GM21529 (cell line): ENCODE measurements around the gene CKLF.
A peak's percentile ranks its signal among the peaks of the same experiment; 100 is the strongest.
"Not testable (repeated sequence)": the region's sequence is repeated elsewhere in the genome, so short reads cannot be mapped to it uniquely, and the experiment has no call there.

ENCODE experiments used
- ATAC-seq: cut with Tn5 transposase; IDR thresholded peaks from one replicate; pipeline ENCODE4 v1.9.1; 2021; ENCODE audit not compliant: unreplicated experiment

CKLF gene

DNA sequence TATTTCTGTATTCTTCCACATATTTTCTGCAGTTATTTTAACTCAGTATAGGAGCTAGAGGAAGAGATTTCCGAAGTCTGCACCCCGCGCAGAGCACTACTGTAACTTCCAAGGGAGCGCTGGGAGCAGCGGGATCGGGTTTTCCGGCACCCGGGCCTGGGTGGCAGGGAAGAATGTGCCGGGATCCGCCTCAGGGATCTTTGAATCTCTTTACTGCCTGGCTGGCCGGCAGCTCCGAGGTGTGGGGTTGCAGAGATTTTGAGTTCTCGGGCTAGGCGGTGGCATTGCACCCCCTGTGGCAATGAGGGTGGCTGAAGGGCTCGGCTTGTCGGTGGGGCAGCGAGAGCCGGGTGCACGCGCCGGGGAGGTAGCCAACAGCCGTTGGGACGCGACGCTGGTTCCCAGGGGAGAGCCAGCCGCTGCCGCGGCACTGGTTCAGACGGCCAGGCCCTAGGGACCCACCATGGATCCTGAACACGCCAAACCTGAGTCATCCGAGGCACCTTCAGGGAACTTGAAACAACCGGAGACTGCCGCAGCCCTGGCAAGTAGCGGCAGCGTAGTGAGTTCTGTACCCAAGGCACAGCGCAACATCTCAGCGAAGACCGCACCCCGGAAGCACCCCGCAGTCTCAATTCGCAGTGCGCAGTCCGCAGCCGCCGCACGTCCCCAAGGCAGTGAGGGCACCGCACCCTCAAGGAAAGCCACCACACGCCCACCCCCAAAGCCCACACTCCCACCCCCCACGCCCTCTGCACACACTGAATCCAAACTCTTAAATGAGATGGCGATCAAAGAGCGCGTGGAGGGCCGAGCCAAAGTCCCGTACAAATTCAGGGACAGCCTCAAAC, 13.9 kb downstream of the CKLF start, which contains the start of gene CMTM1:
Gene CMTM1 (plus strand): TSS at position 389 of the 851 bp plus-strand sequence. CDS start 75 bp downstream, at position 464.
- ATAC-seq: no peak

DNA sequence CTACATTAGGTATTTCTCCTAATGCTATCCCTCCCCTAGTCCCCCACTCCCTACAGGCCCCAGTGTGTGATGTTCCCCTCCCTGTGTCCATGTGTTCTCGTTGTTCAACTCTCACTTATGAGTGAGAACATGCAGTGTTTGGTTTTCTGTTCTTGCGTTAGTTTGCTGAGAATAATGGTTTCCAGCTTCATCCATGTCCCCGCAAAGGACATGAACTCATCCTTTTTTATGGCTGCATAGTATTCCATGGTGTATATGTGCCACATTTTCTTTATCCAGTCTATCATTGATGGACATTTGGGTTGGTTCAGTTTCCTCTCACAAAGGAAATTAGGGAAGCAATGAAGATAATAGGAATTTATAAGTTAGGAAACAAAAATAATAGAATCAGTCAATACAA, 14.9 kb downstream of the CKLF start:
- not testable (repeated sequence) for ATAC-seq

DNA sequence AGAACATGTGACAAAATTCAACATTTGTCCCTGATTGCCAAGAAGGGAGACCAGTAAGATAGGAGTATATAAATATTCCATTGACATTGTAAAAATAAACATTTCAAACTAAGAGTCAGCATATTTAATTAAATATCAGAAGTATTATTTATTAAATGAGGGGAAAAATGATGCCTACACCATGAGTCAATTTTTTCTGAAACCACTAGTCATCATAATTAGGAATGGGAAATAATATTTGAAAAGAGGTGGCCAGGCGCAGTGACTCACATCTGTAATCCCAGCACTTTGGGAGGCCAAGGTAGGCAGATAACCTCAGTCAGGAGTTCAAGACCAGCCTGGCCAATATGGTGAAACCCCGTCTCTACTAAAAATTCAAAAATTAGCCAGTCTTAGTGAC, 16.0 kb downstream of the CKLF start:
- no peak for ATAC-seq

DNA sequence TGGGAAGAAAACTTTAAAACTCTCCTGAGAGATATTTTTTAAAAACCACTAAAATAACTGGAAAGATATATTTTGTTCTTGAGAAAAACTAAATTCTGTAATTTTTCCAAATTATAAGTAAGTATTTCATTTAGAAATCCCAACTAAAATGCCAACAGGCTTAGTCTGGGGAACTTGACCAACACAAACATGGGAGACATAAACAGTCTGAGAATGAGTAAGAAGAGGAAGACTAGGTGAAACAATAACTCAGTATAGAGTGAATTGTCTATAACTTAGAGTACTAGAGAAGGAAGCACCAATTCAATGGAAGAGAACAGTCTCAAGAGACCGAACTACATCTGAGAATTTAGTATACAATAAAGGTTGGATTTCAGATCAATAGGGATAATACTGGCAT, 16.8 kb downstream of the CKLF start:
- no peak for ATAC-seq

DNA sequence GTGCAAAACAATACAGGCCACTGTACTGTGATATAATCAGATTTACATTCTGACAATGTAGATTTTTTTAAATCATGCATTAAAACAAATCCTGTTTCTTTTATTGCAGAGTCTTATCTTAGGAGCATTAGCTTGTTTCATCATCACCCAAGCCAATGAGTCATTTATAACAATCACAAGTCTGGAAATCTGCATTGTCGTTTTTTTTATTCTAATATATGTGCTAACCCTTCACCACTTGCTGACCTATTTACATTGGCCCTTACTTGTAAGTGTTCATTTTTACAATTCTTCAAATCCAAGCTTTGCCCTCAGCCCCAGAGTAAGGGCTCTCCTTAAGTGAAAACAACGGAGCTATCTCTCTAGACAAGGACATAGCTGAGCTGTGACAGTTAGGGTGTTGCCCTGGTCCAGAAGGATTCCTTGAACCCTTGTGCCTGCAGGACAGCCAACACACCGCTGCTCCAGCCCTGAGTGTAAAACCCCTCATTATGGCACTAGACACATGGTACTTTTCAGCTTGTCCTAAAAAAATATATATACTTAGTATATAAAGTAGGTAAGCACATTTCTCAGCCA, 17.5 kb downstream of the CKLF start:
- ATAC-seq: no peak

DNA sequence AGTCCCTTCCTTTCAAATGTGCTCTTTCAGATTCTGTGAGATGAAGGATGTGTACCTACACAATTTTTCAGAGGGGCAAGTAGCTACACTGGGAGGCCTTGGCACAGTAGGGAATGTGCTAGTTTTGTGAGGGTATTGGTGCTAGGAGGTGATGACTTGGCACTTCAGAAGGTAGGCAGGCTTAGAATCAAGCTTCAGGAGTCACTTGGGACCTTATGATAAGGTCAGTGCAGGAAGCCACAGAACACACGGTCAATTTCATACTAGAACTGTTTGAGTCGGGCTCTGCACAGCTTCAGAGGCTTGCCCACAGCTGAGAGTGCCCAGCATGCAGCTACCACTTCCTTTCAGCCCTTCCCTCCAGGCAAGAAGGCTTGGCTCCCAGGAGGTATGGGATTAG, 20.0 kb downstream of the CKLF start:
- no peak for ATAC-seq

DNA sequence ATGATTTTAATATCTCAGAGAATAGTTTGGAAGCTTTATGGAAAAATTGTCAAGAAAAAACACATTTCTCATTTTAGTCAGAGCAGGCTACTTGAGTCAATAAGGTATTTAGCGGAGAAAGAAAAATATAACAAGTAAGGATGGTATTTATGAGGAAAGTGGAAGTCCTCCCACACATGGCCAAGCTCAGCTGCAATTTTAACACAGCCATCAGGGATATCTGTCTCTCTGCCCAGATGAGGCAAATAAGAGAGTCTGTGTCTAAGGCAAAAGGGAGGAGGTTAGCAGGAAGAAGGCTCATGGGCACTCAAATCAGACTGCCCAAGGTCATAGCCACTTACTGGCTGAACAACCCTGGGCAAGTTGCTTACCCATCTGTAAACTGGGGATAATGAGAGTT, 21.7 kb downstream of the CKLF start:
- no peak for ATAC-seq

DNA sequence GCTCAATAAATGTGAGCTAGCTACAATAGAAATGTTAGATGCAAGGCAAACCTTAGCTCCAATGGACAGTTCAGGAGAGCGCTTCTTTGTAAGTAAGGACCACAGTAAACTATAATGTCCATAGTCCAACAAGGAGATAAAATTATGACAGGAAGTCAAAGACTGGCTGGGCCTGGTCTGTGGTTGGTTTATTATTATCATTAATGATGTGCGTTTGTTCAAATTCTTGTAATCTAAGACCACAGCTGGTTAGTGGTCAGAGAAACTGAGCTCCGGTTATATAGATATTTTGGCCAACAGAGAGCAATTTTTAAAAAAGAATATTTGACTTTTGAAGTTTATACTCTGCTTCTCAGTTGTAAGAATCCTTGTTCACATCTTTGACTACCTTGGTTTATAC, 22.2 kb downstream of the CKLF start:
- no peak for ATAC-seq

DNA sequence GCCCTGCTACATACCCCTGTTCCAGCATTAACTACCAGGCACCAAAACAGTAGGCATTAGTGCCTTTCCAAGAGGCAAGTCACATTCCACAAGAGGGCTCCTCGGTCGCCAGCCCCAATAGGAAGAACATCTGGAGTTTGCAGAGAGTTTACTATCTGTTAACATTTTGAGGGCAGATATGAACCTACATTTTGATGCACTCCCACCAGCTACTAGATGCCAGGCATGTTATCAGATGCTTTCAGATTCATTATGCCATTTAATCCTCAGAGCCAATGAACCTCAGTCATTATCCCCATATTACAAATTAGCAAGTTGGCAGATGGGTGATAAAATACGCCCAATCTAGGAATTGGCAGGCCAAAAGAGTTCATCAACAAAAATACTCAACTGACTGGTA, 22.7 kb downstream of the CKLF start:
- no peak for ATAC-seq

DNA sequence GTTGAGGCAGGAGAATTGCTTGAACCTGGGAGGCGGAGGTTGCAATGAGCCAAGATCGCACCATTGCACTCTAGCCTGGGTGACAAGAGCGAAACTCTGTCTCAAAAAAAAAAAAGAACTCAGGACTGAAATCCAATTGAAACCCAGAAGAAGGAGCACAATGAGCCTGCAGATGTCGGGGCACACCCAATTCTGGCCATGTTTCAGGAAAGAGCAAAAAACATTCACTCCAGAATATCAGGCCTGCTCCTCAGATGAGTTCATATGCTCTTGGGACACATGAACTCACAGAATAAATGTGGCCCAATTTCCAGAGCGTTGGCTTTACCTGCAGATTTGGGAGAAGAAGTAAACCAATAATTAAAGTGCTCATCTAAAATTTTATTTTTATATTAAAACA, 23.9 kb downstream of the CKLF start:
- ATAC-seq: no peak

DNA sequence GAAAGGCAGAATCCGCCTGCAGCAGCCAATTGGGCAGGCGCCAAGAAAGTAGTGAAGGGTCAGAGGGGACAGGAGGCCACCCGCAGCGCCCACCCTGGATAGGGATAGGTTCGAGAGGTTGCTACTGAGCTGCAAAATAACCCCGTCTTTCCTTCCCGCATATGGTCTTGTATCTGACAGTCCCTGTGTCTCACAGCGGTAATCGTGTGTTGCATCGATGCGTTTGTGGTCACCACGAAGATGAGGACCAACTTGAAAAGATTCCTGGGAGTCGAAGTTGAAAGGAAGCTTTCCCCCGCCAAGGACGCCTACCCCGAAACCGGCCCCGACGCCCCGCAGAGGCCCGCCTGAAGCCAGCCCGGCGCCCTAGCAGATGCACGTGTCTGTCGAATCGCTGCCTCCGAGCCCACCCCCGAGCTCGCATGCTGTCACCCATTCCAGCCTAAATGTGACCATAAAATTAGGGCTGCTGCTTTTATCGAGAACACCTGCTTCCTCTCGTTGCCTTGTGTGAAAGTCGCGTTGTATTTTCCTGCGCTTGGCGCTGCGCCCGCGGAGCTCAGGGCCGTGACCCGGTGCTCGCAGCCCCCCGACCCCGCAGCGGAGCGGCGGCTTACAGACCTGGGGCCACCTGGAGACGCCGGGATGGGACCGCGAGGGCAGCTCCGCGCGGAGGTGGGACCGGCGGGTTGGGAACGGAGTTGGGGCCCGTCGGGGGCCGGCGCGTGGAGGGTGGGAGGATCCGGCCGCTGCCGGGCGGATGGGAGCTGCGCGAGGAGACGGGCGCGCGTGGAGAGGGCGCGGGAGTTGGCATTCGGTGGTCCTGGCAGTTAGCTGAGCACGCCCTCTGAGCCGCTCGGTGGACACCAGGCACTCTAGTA, 26.5 kb downstream of the CKLF start, which contains the start of gene CMTM2:
Gene CMTM2 (plus strand): TSS at position 813 of the 881 bp plus-strand sequence. CDS start 145 bp downstream, outside the sequence.
- no peak for ATAC-seq

DNA sequence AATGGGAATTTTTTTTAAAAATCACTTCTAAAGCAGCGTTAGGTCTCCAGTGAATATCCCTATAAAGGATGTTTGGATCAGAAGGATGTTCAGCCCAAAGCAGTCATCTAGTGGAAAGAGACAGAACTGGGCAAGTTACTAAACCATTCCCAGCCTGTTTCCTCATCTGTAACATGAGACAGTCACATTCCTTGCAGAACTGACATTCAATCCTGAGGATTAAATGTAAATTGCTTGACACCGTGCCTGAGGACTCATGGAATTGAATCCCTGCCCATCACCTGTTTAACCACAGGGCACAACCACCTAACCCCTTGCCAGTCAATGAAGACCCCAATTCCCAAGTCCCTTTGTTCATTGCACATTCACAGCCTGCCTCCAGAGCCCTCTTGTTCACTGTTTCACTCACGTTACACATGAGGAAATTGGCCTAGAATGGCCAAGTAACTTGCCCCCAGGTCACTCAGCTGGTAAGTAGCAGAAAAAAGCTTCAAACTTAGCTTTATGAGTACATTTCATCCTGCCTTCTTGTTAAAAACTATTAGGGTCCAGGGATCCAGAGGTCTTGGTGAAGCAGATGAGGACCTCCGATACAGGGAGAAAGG, 28.3 kb downstream of the CKLF start:
- no peak for ATAC-seq

DNA sequence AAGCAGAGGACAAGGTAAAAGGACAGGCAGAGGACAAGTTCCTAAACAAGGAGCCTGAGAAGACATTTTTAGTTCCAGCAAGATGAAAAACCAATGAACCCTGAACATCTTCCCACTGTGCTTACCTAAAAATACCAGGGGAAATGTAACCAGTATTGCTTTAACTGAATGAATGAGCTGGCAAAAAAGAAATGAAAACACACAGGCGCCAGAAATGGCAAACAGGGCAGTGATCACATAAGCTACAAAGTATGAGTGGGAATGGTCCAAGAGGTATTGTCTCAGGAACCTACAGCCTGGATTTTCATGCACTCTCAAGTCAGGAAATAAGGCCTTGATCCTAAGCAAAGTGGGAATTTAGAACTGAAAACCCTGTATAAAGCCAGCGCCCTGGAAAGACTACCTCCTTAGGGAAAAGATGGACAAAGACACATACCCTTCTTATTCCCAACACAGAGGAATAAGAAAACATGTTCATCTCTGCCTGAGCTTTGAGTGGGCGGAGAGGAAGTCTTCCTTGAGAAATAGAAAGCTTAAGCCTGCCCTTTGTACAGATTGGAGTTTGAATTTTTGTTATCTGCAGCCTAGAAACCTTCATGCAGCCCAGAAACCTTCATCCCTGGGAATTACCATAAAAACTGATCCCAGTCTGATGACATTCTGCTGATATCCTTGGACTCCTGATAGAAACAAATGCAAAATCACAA, 29.0 kb downstream of the CKLF start:
- ATAC-seq: no peak

DNA sequence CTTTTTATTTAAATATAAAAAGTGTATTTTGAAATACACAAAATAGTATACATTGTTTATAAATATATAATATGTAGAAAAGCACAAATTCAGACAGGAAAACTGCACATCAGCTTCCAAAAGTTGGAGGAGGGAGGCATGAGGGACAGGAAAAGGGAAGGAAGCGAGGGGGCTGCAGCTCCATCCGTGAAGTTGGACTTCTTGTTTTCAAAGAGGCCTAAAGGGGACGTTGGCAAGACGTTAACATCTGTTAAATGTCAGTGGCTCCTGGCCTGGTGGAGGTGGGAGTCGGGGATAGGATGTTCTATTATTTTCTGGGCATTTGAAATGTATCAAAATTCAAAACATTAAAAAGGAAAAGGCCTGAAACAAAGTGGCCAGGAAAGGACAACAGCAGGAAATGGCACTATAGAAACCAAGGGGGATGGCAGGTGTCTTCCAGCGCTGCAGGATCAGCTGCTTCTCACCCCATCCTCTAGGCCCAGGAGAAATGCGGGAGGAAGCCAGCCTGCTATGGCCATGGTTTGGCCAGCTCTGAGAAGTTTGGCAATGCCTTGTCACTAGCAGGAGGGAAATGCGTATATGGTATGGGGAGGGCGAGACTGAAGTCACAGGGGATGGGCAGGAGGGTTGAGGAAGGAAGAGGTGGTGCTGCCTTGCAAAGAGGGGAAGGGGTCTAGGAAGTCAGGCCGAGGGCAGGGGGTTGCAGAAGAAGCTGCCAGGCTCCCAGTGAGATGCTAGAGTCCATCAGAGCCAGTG, 33.3 kb downstream of the CKLF start:
- ATAC-seq: no peak

DNA sequence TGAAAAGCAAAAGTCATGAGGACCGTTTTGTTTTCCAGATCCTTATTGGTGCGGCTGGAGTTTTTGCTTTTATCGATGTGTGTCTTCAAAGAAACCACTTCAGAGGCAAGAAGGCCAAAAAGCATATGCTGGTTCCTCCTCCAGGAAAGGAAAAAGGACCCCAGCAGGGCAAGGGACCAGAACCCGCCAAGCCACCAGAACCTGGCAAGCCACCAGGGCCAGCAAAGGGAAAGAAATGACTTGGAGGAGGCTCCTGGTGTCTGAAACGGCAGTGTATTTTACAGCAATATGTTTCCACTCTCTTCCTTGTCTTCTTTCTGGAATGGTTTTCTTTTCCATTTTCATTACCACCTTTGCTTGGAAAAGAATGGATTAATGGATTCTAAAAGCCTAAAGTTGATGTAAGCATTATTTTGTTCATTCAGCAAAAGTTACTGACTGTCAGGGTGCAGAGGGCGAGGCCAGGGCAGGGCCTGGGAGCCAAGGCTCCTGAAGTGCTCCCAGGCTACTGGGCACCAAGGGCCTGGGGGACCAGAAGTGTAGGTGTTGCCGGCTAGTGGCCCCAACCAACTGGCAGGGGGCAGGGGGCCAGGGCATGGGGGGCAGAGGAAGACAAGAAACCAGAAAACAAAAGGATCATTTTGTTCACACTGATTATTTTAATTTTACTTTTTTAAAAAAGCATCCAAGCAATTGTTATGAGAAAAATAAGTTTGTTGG, 35.7 kb downstream of the CKLF start:
- ATAC-seq: no peak

DNA sequence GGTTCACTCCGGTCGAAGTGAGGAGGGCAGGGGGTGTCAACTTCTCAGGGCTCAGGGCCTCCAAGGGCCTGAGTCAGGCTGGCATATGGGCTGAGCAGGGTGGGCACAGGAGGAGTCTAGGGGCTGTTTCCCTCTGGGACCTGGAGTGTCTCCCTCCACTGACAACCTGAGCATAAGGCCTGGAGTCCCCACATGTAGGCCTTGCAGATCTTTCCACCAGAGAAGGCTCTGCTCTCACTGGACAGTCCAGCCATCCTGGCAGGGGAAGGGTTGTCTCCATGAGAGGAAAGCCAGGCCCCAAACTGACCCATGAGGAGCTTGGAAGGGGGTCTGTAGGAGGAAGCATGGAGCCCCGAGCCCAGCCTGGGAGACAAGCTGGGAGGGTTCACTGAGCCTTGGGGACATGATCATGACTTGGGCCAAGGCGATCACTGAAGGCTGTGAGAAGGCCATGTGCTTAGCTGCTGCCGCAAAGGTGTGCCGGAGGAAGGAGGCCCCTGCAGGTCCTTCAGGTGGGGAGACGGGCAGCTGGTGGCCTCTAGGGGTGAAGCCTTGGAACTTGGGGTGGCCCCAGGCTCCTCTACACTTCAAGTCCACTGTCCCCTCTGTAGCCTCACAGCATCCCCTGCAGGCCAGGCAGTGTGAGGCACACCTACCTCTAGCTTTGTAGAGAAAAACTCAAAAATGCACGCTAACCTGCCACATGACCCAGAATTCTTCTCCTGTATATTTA, 36.8 kb downstream of the CKLF start:
- peak; percentile 83 for ATAC-seq

DNA sequence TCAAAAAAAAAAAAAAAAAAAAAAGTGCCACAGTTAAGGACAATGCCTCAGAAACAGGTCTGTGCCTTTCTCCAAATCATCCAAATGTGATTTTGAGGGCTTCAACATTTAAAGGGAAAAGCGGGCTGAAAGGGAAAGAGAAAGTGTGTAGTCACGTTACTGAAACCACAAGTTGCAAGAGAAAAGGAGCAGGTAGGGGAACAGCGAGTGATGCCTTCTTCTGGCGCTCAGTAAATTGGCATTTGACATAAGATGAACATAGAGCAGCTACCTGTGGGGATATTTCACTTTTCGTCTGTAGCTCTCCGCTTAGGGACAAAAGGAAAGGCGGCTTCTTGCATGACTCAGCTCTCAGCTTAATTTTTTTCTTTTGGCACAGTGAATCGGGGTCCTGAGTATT, 37.9 kb downstream of the CKLF start:
- no peak for ATAC-seq

DNA sequence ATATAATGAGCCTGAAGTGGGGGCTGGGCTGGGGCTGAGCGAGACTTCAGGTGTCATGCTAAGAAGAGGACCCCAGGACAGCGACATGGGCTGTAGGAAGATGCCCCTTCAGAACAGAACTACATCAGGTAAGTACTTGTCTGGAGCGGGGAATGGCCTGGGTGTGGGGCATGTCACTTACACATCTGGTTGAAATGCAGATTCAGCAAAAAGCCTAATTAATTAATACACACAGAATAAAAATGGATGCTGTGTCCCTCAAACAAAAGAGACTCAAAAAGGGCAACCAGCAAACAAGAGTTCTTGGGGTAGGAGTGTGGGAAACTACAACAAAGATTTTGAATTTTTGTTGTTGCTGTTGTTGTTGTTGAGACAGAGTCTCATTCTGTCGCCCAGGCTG, 38.6 kb downstream of the CKLF start:
- ATAC-seq: no peak
